AG09309 (cell line): ENCODE data around the gene SMAD3.

Experiments used
- DNase-seq: peaks from one replicate; pipeline ENCODE4 v3.0.0-alpha.2; 2010; ENCODE audit warnings: low read depth
- H3K4me3 ChIP-seq: 2 replicates; pipeline ENCODE4 v1.5.1; 2011; ENCODE audit warnings: mild to moderate bottlenecking, low read depth, low read length, moderate library complexity; ENCODE audit not compliant: control insufficient read depth
- TF ChIP-seq, protein P1 (sequence below): IDR thresholded peaks from 2 replicates; pipeline ENCODE4 v1.5.1; 2011; ENCODE audit warnings: mild to moderate bottlenecking, low read depth, low read length, inconsistent platforms; ENCODE audit not compliant: insufficient read depth, control insufficient read depth; ENCODE audit errors: missing control alignments

The SMAD3 gene

DNA sequence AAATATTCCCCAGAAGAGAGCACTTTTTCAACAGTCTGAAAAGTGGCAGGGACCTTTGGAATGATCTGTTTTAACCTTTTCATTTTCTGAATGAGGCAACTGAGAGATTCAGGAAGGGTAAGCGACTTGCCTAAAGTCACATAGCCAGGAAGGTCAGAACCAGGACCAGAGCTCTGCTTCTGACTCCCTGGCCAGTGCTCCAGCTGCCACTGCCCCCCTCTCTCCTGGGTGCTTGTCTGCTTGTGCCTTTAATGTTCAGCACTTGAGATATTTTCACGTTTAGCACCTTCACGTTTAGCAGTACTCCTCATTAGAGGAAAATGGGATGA is 68.3 kb downstream of the SMAD3 start:
- DNase-seq, result no peak
- TF ChIP-seq, protein P1, sequence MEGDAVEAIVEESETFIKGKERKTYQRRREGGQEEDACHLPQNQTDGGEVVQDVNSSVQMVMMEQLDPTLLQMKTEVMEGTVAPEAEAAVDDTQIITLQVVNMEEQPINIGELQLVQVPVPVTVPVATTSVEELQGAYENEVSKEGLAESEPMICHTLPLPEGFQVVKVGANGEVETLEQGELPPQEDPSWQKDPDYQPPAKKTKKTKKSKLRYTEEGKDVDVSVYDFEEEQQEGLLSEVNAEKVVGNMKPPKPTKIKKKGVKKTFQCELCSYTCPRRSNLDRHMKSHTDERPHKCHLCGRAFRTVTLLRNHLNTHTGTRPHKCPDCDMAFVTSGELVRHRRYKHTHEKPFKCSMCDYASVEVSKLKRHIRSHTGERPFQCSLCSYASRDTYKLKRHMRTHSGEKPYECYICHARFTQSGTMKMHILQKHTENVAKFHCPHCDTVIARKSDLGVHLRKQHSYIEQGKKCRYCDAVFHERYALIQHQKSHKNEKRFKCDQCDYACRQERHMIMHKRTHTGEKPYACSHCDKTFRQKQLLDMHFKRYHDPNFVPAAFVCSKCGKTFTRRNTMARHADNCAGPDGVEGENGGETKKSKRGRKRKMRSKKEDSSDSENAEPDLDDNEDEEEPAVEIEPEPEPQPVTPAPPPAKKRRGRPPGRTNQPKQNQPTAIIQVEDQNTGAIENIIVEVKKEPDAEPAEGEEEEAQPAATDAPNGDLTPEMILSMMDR, result no peak
- H3K4me3 ChIP-seq, result no peak overlapping the region

DNA sequence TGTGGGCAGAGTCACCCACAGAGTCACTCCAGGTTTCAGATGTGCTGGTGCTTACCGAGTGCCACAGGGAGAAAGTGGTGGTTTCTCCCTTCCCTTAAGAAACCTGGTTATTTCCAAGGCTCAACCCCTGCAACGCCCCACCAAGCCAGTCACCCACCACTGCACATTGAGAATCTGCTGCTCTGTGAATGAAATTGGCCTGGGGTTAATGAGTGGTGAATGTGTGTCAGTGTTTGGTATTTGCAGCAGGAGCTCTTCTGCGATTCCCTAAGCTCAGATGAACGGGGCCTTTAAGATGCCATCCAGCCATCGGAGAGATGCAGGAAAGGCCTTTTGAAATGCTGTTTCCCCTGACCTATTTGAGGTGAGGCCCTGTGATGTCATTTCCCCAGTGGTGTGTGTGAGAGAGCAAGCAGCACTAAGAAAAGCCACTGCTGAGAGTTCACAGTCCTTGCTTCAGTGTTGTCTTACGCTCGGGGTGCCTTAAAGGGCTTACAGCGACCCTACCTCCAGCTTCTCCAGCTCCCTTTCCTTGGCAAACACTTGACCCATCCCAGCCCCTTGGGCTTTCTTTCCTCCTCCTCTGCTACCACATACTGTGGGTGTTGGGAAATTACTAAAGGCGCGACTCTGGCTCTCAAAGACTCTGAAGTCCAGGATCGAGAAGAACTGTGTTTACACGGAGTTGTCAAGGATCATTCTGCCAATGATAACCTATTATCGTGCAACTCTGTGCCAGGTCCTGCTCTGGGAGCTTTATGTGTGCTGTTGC is 68.9 kb downstream of the SMAD3 start:
- DNase-seq, result no peak
- TF ChIP-seq, protein P1, result no peak
- H3K4me3 ChIP-seq, result no peak overlapping the region

DNA sequence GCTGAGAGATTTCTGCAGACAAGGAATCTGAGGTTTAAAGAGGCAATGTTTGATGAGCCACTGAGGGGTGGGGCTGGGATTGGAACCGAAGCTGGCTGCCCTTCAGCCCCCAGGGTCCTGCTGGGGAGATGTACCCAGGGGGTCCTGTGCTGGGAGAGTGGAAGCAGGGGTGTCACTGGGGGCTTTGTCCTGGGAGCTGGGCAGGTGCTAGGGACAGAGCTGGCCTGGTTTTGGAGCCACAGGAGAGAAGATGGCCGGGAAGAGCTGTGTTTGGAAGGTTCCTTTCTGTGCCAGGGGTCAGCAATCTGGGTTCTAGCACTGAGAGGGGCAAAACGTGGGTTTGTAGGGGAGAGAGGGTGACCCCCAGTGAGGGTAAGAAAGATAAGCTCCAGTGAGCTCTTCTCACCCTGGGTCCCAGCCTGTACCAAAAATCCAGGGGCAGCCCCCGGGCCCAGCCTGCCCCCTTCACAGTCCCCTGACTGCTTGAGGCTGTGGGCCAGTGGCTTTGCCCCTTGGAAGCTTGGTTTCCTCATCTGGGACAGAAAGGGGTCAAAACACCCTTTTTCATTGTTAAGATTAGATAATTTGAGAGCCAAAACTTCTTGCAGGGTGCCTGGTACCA is 69.6 kb downstream of the SMAD3 start:
- no peak overlapping the region for H3K4me3 ChIP-seq
- TF ChIP-seq, protein P1, result no peak
- no peak for DNase-seq

DNA sequence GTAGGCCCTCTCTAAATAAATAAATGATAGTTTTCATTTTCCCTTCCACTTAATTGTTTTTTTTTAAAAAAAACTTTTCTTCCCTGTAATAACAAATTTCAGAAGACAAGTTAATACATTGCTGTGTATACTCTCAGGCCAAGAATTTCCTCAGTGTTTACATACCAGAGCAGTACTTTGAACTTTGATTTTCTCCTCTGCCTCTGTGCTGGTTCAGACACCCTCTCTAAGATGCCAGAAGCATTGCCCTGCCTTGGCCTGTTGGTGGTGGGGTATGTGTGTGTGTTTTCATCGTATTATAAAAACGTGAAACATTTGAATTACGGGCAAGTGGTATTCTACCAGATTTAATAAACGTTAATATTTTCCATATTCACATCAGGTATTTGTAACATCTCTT is 70.1 kb downstream of the SMAD3 start:
- no peak for DNase-seq
- no peak overlapping the region for H3K4me3 ChIP-seq
- TF ChIP-seq, protein P1, result no peak

DNA sequence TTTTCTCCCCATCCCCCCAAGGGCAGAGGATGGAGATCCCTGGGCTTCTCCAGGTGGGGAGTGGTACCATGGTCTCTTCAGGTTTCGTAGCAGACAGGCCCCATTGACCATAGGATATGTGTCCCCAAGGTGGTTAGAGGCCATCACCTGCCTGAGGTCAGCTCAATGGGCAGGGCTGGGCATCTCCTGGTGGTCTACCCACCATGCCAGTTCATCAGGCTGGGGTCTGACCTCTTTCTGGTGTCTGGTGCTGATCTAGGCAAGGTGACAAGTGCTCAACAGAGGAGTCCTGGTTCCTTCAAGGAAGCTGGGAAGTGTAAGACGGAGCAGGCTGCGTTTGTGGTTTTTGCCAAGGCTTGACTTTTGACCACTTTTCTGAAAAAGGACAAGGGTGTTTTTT is 71.4 kb downstream of the SMAD3 start:
- TF ChIP-seq, protein P1, result no peak
- no peak for DNase-seq
- no peak overlapping the region for H3K4me3 ChIP-seq

DNA sequence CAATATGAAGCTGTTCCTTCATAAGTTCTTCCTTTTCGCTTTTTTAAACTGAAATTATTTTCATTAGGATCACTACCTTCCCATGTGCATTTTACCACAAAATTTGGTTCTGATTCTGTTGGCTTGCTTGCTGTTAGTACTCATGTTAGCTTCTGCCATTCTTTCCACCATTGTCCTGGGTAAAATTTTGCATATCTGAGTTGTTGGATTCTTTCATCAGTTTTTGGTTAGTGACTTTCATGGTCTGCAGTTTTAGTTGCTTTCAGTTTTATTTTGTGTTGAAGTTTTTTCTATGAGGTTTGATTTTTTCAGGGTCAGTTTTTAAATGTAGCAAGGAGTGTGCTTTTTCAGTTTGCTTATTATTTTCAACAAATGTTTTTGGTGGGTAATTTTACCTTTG is 71.9 kb downstream of the SMAD3 start:
- no peak for DNase-seq
- no peak overlapping the region for H3K4me3 ChIP-seq
- TF ChIP-seq, protein P1, result no peak
